HG03095 (cell line): ENCODE results near the gene RBM25.
"Not testable (repeated sequence)": the region's sequence is repeated elsewhere in the genome, so short reads cannot be mapped to it uniquely, and the experiment has no call there.

ENCODE experiments used
- ATAC-seq: cut with Tn5 transposase; IDR thresholded peaks from one replicate; pipeline ENCODE4 v1.9.1; 2021; ENCODE audit warnings: moderate library complexity; ENCODE audit not compliant: unreplicated experiment

RBM25 gene

DNA sequence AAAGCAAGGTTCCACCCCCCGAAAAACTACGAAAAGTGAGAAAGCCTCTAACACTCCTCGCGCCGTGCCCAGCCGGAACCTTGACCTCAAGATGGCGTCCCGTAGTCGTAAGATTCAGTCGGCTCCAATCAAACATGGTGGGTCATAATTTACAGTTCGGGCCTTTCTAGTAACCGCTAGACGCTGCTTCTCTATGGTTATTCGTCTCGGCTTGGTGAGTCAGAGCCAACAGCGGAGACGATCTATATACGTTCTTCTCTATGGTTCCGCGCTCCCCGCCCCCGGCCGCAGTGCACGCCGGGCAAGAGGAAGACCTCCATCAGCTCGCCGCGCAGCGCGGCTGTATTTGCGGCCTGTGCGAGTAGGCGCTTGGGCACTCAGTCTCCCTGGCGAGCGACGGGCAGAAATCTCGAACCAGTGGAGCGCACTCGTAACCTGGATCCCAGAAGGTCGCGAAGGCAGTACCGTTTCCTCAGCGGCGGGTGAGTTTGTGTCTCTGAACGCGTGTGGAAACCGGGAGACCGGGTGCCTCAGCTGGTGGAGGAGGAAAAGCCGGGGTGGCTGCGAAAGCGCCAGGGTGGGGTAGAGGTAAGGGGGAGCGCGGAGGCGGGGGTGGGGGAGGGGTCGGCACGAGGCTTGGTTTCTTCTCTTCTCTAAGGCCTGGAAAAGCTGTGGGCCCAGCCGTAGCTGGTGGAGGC, at the start of gene RBM25:
TSS of gene RBM25 (plus strand) at position 311 of the 698 bp plus-strand sequence. CDS start 13,108 bp downstream, outside the sequence.
- ATAC-seq = peak; percentile 90

DNA sequence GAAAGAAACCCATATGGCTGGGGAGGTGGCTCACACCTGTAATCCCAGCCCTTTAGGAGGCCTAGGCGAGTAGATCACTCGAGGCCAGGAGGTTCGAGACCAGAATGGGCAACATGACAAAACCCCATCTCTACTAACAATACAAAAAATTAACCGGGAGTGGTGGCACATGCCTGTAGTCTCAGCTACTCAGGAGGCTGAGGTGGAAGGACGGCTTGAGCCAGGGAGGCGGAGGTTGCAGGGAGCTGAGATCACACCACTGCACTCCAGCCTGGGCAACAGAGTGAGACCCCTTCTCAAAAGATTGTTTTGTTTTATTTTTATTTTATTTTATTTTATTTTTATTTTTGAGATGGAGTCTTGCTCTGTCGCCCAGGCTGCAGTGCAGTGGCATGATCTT, 47.1 kb upstream of the RBM25 start:
- ATAC-seq = not testable (repeated sequence)

DNA sequence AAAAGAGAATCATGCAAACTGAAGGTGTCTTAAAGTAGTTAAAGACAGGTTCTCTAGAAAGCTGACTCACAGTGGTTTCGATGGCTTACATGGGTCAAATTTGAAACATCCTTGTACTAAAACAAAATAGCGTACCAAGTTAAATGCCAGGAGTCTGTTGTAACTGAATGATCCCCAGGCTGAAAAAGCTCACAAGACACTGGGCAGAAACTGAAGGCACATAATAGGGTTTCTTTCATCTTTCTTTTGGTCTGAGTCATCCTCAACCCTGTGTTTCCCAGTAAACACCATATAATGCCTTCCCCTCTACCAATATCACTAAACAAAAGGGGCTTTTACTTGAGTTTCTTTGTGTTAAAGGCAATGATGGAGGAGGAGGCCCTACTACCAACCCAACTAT, 44.2 kb upstream of the RBM25 start:
- peak; percentile 81 for ATAC-seq

DNA sequence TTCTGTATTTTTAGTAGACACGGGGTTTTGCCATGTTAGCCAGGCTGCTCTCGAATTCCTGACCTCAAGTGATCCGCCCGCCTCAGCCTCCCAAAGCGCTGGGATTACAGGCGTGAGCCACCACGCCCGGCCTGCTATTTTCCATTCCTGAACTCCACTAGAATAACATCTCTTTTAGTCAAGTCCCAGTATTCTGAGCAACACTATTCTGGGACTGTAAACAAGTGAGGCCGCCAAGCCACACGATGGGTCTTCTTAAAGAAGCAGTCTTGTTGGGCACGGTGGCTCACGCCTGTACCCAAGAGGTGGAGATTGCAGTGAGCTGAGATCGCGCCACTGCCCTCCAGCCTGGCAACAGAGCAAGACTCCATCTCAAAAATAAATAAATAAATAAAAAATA, 42.8 kb upstream of the RBM25 start:
- ATAC-seq = not testable (repeated sequence)

DNA sequence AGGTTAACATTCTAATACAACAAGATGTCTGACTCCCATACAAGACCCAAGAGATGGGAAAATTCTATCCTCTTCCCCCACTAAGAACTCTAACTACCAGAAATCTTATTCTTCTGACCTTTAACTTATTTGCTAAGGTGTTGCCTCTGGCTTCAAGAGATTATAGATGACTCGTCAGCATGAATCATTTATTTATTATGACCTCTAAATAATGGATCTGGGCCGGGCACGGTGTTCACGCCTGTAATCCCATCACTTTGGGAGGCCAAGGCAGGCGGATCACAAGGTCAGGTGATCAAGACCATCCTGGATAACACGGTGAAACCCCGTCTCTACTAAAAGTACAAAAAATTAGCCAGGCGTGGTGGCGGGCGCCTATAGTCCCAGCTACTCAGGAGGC, 42.3 kb upstream of the RBM25 start:
- not testable (repeated sequence) for ATAC-seq

DNA sequence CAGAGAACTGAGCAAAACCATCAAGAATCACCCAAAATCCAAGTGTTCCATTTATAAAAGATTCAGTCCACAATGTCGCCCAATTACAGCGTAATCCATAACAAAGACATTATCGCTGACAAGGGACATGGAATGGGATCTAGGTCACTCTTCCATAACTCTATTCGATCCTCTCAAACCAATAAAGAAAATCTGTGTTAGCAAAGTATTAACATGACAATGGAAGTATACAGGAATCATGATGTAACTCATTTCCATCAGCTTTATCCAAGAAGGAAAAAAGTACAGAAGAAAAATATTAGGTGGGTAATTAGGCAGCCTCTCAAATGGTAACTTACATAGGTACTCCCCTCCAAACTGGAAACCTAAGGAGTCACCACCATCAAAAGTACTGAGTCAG, 36.3 kb upstream of the RBM25 start:
- no peak for ATAC-seq

DNA sequence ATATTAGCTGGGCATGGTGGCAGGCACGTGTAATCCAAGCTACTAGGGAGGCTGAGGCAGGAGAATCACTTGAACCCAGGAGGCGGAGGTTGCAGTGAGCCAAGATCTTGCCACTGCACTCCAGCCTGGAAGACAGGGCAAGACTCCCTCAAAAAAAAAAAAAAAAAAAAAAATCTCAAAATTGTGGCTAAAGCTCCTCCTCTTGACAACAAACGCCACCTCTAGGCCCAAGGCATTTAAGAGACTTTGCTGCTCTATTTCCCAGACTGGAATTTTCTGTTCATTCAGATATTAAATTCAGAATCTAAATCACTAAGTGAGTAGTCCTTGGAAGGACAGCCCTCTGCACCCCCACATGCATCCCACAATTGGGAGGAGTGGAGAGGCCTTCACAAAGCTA, 32.8 kb upstream of the RBM25 start:
- ATAC-seq = no peak

DNA sequence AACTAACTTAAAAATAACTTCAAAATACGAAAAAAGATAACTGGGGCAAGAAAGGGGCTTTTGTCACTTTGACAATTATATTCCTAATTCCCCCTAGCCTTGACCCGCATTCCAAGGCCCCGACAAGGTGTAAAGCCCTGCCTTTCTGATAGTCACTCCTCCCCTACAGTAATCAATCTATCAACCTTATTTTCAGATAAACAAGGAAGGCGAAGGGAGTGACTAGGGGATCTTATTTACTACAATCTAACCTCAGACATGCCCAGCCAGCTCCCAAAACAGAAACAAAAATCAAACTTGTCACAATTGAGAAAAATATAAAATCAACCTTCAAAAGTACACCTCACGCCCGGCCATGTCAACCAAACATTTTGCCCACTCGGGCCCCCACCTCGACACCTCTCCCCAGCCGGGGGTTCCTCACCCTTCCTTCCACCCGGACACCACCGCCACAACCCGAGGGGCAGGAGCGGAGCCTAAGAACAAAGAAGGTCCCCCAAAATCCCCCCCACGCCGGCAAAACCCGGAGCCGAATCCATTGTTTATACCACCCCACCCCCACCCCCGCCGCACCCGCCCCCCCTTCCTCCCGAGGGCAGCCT, 32.0 kb upstream of the RBM25 start:
- no peak for ATAC-seq

DNA sequence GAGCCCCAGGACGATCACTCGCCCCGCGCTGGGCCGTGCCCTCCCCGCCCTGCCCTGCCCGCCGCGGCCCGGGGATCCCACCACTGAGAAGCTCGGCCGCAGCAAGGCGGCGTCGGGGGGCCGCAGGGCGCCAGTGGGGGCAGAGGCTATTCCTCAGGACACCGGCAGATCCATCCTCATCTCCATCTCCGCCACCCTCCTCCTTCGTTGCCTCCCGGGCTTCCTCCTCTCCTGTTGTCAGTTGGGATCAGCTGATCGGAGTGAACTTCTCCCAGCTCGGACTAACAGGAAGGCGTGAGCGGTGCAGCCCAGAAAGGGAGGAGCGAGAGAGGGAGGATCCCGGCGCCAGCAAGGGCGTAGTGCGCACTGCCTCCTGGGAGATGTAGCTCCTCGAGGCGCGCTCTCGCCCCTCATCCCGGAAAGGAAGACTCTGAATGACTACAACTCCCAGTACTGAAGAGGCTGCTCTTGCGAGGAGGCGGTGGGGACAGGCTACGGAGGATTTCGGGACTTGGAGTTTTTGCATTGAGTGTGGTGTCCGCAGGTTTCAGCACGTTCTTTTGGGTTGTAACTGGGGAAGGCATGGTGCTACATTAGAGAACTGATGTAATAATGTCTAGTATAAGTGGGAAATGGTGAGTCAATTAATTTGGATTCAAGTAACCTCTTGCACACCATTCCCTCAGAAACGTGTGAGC, 31.3 kb upstream of the RBM25 start, which contains the start of gene ZFYVE1:
TSS of gene ZFYVE1 (minus strand) at position 262 of the 698 bp plus-strand sequence. CDS start 2,598 bp downstream, outside the sequence.
- peak; percentile 94 for ATAC-seq

DNA sequence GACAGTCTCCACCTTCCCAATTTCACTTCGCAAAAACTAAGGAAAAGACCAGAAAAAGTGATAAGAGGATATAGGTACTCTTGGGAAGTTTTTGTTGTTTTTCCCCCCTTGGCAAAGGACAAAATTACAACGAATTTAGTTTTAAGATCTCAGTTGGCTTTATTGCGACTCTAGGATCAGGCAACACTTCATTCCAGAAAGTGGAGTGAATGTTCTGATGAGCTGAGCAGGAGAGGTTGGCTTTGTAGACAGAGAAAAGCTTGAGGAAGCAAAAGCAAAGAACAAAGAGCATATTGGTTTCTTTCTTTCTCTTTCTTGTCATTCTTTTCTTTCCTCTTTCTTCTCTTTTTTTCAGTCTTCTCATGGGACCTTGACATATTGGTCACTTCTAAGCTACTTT, 30.8 kb upstream of the RBM25 start:
- ATAC-seq = no peak

DNA sequence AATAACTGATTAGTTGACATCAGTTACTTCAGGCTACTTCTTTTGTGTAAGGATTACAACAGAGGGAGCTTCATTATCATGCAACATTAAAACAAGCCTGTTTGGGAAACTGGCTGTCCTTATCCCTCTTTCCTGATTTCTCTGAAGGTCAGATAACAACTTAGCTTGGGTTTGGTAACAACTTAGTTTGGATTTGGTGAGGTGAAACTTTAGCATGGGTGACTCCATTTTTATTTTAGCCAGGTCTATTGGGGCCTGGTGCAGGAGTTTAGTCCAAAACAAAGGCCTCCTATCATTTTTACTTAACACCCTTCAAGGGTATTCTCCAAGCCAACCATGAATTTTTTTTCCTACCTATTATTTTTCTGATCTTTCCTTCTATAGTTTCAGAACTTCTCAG, 30.4 kb upstream of the RBM25 start:
- ATAC-seq = no peak

DNA sequence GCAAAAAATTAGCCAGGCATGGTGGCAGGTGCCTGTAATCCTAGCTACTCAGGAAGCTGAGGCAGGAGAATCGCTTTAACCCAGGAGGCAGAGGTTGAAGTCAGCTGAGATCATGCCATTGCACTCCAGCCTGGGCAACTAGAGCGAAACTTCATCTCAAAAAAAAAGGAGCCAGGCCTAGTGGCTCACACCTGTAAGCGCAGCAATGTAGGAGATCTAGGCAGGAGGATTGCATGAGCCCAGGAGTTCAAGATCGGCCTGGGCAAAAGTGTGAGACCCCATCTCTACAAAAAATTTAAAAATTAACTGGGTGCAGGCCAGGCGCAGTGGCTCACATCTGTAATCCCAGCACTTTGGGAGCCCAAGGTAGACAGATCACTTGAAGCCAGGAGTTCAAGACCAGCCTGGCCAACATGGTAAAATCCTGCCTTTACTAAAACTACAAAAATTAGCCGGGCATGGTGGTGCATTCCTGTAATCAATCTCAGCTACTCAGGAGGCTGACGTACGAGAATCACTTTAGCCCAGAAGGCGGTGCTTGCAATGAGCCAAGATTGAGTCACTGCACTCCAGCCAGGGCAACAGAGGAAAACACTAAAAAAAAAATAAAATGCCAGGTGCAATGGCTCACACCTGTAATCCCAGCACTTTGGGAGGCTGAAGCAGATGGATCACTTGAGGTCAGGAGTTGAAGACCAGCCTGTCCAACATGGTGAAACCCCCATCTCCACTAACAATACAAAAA, 21.5 kb upstream of the RBM25 start:
- ATAC-seq = not testable (repeated sequence)

DNA sequence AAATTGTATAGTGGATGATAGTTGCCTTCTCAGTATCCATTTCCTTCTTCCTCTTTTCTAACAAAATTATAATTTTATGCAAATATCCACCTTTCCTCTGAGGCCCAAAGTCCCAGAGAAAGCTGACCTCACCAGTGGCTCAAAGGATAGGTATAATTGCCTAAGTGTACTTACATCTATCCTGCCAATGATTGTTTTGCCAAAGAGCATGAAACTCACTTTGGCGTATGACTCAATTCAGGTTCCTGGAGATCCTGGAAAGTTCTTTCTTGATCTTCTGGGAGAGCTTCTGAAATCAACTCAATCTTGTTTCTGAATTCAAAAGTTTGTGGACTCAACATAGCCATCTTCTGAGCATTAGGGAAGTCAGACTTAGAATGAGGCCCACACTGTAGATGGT, 10.5 kb upstream of the RBM25 start:
- no peak for ATAC-seq

DNA sequence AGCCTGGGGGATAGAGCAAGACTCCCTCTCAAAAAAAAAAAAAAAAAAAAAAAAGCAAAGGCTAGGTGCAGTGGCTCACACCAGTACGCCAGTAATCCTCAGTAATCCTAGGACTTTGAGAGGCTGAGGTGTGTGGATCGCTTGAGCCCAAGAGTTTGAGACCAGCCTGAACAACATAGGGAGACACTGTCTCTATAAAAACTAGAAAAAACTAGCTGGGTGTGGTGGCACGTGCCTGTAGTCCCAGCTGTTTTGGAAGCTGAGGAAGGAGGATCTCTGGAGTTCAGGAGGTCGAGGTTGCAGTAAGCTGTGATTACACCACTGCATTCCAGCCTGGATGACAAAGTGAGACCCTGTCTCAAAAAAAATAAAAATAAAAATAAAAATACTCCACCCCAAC, 8.9 kb upstream of the RBM25 start:
- no peak for ATAC-seq

DNA sequence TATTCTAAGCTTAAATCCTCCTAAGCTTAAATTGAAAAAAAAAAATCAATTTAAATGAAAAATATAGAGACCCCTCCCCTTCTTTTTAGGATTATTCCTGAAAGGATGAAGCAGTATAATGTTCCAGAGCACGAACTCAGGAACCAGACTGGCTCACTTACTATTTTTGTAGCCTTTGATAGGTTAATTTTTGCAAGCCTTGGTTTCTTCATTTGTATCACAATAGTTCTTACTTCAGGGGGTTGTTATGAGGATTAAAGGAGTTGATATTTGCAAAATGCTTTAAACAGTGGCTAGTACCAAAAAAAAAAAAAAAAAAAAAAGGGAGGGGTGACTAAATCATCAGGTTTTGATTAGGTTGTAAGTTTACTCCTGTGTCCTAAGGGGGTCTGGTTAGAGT, 3.1 kb upstream of the RBM25 start:
- ATAC-seq = no peak

DNA sequence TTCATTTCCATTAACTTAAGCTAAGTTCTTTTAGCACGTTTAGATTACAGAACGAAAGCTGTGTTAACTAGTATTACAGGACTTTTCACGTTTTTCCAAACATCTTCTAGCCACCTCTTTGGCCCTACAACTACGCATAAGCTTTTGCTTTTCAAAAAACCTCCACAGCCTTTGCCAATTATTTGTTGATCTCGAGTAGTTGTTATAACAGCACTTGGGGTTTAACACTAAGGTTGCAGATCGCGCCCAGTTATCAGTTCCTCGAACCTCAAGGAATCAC, 450 bp upstream of the RBM25 start:
- no peak for ATAC-seq

DNA sequence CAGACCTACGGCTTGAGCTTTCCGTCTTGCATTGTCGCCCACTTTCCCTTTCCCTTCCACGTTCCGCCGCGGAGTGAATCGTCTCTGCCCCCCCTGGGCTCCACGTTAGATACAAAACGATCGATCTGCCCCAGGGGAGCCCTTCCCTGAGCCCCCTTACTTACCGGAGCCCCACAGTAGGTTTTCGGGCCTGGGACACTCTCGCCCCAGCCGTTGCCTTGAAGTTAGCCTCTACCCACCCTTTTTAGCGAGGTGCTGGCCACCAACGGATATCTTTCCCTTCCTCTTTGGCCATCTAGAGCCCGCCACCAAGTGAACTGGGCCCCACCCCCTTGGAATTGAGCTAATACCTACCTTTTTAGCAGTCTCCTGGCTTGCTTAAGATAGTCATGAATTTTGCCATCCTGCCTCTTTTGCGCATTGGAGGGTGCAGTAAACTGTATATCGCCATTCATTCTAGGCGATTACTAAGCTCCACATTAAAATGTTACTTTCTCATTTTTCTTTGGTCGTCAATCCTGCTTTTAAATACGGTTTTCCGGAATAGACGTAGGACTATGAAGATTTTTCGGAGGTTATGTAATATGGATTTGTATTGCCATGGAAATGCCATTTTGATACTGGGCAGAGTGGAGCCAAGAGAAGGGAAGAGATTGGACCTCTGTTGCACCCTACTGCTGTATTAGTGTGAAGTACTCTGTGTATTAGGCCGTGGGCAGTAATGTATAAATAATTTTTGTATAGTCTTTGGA, 764 bp downstream of the RBM25 start:
- peak; percentile 13 for ATAC-seq

DNA sequence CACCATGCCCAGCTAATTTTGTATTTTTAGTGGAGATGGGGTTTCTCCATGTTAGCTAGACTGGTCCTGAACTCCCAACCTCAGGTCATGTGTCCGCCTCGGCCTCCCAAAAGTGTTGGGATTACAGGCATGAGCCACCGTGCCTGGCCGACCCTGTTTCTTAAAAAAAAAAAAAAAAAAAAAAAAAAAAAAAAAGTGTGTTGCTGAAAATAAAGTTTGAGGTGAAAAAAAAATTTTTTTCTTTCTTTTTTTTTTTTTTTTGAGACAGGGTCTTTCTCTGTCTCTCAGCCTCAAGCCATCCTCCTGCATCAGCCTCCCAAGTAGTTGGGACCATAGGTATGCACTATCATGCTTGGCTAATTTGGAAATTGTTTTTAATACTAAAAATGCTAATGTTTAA, 11.3 kb downstream of the RBM25 start:
- ATAC-seq = no peak

DNA sequence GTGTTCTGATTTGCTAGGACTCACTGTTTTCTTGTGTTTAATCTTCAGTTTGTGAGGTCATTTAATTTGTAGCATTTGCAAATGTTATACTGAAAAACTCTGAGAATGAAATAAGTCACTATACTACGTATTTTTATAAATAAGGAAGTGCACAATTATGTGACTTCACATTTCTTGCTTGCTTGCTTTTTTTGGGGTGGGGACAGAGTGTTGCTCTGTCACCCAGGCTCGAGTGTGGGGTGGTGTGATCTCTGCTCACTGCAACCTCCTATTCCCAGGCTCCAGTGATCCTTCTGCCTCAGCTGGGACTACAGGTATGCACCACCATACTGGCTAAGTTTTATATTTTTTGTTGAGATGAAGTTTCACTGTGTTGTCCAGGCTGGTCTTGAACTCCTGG, 32.7 kb downstream of the RBM25 start:
- ATAC-seq = no peak

DNA sequence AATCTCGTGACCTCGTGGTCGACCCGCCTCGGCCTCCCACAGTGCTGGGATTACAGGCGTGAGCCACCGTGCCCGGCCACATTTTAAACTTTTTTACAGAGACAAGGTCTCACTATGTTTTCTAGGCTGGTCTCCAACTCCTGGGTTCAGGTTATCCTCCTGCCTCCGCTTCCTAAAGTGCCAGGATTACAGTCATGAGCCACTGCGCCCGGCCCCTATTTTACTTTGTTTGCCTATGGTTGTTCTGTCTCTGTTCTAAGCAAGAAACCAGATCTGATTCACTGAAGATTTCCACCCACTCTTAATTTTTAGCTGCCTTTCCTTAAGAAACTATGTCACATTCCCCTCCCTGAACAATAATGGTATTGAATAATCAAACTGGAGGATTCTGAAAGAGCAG, 39.1 kb downstream of the RBM25 start:
- ATAC-seq = no peak

DNA sequence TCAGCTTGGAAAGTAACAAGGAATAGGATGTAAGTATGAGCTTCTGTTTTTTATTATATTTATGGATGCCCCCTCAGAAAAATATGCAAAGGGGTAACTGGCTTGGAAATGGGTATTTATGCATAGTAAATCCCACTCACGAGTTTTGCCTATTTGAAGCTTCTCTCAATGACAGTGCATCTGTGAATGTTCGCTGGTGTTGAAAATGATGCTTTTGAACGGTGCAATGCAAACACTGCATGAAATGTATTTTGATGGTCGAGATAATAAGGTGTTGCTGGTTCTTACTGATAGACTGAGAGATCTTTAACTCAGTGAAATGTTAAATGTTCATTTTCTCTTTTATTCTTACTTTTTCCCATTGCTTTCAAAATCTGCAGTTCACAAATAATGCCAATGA, 42.0 kb downstream of the RBM25 start:
- ATAC-seq = no peak
